ENCODE measurements around the gene TXNDC11.

The TXNDC11 gene

GRCh38 chr16:11748404-11749254 is 6.0 kb upstream of the TXNDC11 start:
- H3K9me3 ChIP-seq (replicated peaks; ENCODE audit: low read length), result no peaks in the 10 kb centered on the region
- H3K4me3 ChIP-seq (ENCODE audit: low read length), result no peak overlapping the region
- H3K36me3 ChIP-seq (ENCODE audit: insufficient read depth, low read length), result peaks cover 57% of the 10 kb centered on the region
- H3K4me2 ChIP-seq (ENCODE audit: low read length), result no peak overlapping the region
- no peak overlapping the region for H3K9ac ChIP-seq (ENCODE audit: low read depth, low read length)
- H3K4me1 ChIP-seq (ENCODE audit: control insufficient read depth, insufficient read depth, low read length), result peaks cover 4% of the 10 kb centered on the region
- H3K27me3 ChIP-seq (ENCODE audit: control insufficient read depth, insufficient read depth, low read length), result no peaks in the 10 kb centered on the region

- peaks cover 53% of the 10 kb centered on the region for H3K36me3 ChIP-seq (ENCODE audit: insufficient read depth, low read length)
- H3K9me3 ChIP-seq (replicated peaks; ENCODE audit: low read length), result no peaks in the 10 kb centered on the region
- no peak overlapping the region for H3K4me3 ChIP-seq (ENCODE audit: low read length)
- no peak overlapping the region for H3K4me2 ChIP-seq (ENCODE audit: low read length)
- no peaks in the 10 kb centered on the region for H3K27me3 ChIP-seq (ENCODE audit: control insufficient read depth, insufficient read depth, low read length)
- H3K9ac ChIP-seq (ENCODE audit: low read depth, low read length), result no peak overlapping the region
- H3K4me1 ChIP-seq (ENCODE audit: control insufficient read depth, insufficient read depth, low read length), result peaks cover 11% of the 10 kb centered on the region
These were observed 5.3 kb upstream of the TXNDC11 start for GRCh38 chr16:11747949-11748403.

- Histone ChIP-seq H3K36me3 (ENCODE audit: insufficient read depth, low read length) (peaks cover 20% of the 10 kb centered on the region), H3K4me1 (ENCODE audit: control insufficient read depth, insufficient read depth, low read length) (peaks cover 26% of the 10 kb centered on the region), H3K4me2 (ENCODE audit: low read length) (no peak overlapping the region), H3K4me3 (ENCODE audit: low read length) (no peak overlapping the region), H3K27me3 (ENCODE audit: control insufficient read depth, insufficient read depth, low read length) (no peaks in the 10 kb centered on the region), H3K9ac (ENCODE audit: low read depth, low read length) (no peak overlapping the region), H3K9me3 (replicated peaks; ENCODE audit: low read length) (no peaks in the 10 kb centered on the region)
These were observed 1.4 kb upstream of the TXNDC11 start for GRCh38 chr16:11744075-11744470.

GRCh38 chr16:11743308-11744074 is 834 bp upstream of the TXNDC11 start:
- no peaks in the 10 kb centered on the region for H3K27me3 ChIP-seq (ENCODE audit: control insufficient read depth, insufficient read depth, low read length)
- H3K4me2 ChIP-seq (ENCODE audit: low read length), result peak overlapping the region; percentile 85
- H3K9ac ChIP-seq (ENCODE audit: low read depth, low read length), result peak overlapping the region; percentile 96
- peaks cover 26% of the 10 kb centered on the region for H3K4me1 ChIP-seq (ENCODE audit: control insufficient read depth, insufficient read depth, low read length)
- H3K36me3 ChIP-seq (ENCODE audit: insufficient read depth, low read length), result peaks cover 15% of the 10 kb centered on the region
- peak overlapping the region; percentile 98 for H3K4me3 ChIP-seq (ENCODE audit: low read length)
- no peaks in the 10 kb centered on the region for H3K9me3 ChIP-seq (replicated peaks; ENCODE audit: low read length)

- Histone ChIP-seq H3K4me2 (ENCODE audit: low read length) (peak overlapping the region; percentile 85), H3K4me1 (ENCODE audit: control insufficient read depth, insufficient read depth, low read length) (peaks cover 30% of the 10 kb centered on the region), H3K36me3 (ENCODE audit: insufficient read depth, low read length) (peaks cover 7% of the 10 kb centered on the region), H3K9me3 (replicated peaks; ENCODE audit: low read length) (no peaks in the 10 kb centered on the region), H3K27me3 (ENCODE audit: control insufficient read depth, insufficient read depth, low read length) (no peaks in the 10 kb centered on the region), H3K9ac (ENCODE audit: low read depth, low read length) (peak overlapping the region; percentile 96), H3K4me3 (ENCODE audit: low read length) (peak overlapping the region; percentile 98)
These were observed 543 bp downstream of the TXNDC11 start for GRCh38 chr16:11742093-11742535.

GRCh38 chr16:11740567-11740966 is 2.1 kb downstream of the TXNDC11 start:
- no peaks in the 10 kb centered on the region for H3K27me3 ChIP-seq (ENCODE audit: control insufficient read depth, insufficient read depth, low read length)
- peaks cover 30% of the 10 kb centered on the region for H3K4me1 ChIP-seq (ENCODE audit: control insufficient read depth, insufficient read depth, low read length)
- H3K36me3 ChIP-seq (ENCODE audit: insufficient read depth, low read length), result peaks cover 17% of the 10 kb centered on the region
- H3K4me2 ChIP-seq (ENCODE audit: low read length), result peak overlapping the region; percentile 85
- H3K4me3 ChIP-seq (ENCODE audit: low read length), result peak overlapping the region; percentile 98
- H3K9ac ChIP-seq (ENCODE audit: low read depth, low read length), result peak overlapping the region; percentile 0
- H3K9me3 ChIP-seq (replicated peaks; ENCODE audit: low read length), result no peaks in the 10 kb centered on the region

GRCh38 chr16:11738742-11739544 is 3.7 kb downstream of the TXNDC11 start:
- Histone ChIP-seq H3K4me1 (ENCODE audit: control insufficient read depth, insufficient read depth, low read length) (peaks cover 27% of the 10 kb centered on the region), H3K9ac (ENCODE audit: low read depth, low read length) (no peak overlapping the region)

GRCh38 chr16:11737713-11738112 is 4.9 kb downstream of the TXNDC11 start:
- no peaks in the 10 kb centered on the region for H3K27me3 ChIP-seq (ENCODE audit: control insufficient read depth, insufficient read depth, low read length)
- H3K4me1 ChIP-seq (ENCODE audit: control insufficient read depth, insufficient read depth, low read length), result peaks cover 19% of the 10 kb centered on the region
- H3K4me3 ChIP-seq (ENCODE audit: low read length), result no peak overlapping the region
- H3K4me2 ChIP-seq (ENCODE audit: low read length), result no peak overlapping the region
- no peak overlapping the region for H3K9ac ChIP-seq (ENCODE audit: low read depth, low read length)
- peaks cover 38% of the 10 kb centered on the region for H3K36me3 ChIP-seq (ENCODE audit: insufficient read depth, low read length)
- H3K9me3 ChIP-seq (replicated peaks; ENCODE audit: low read length), result no peaks in the 10 kb centered on the region

More at GRCh38 chr16:11738742-11739544, 3.7 kb downstream of the TXNDC11 start:
- no peaks in the 10 kb centered on the region for H3K9me3 ChIP-seq (replicated peaks; ENCODE audit: low read length)
- H3K4me2 ChIP-seq (ENCODE audit: low read length), result no peak overlapping the region
- peaks cover 29% of the 10 kb centered on the region for H3K36me3 ChIP-seq (ENCODE audit: insufficient read depth, low read length)
- H3K27me3 ChIP-seq (ENCODE audit: control insufficient read depth, insufficient read depth, low read length), result no peaks in the 10 kb centered on the region
- no peak overlapping the region for H3K4me3 ChIP-seq (ENCODE audit: low read length)

GRCh38 chr16:11736903-11737302 is 5.8 kb downstream of the TXNDC11 start:
- Histone ChIP-seq H3K36me3 (ENCODE audit: insufficient read depth, low read length) (peaks cover 46% of the 10 kb centered on the region), H3K4me3 (ENCODE audit: low read length) (no peak overlapping the region), H3K4me2 (ENCODE audit: low read length) (no peak overlapping the region), H3K9me3 (replicated peaks; ENCODE audit: low read length) (no peaks in the 10 kb centered on the region), H3K4me1 (ENCODE audit: control insufficient read depth, insufficient read depth, low read length) (peaks cover 19% of the 10 kb centered on the region), H3K27me3 (ENCODE audit: control insufficient read depth, insufficient read depth, low read length) (no peaks in the 10 kb centered on the region), H3K9ac (ENCODE audit: low read depth, low read length) (no peak overlapping the region)

GRCh38 chr16:11735787-11736186 is 6.9 kb downstream of the TXNDC11 start:
- Histone ChIP-seq H3K9me3 (replicated peaks; ENCODE audit: low read length) (no peaks in the 10 kb centered on the region), H3K9ac (ENCODE audit: low read depth, low read length) (no peak overlapping the region), H3K36me3 (ENCODE audit: insufficient read depth, low read length) (peaks cover 57% of the 10 kb centered on the region), H3K27me3 (ENCODE audit: control insufficient read depth, insufficient read depth, low read length) (no peaks in the 10 kb centered on the region), H3K4me3 (ENCODE audit: low read length) (no peak overlapping the region), H3K4me2 (ENCODE audit: low read length) (no peak overlapping the region), H3K4me1 (ENCODE audit: control insufficient read depth, insufficient read depth, low read length) (peaks cover 12% of the 10 kb centered on the region)

- peaks cover 4% of the 10 kb centered on the region for H3K4me1 ChIP-seq (ENCODE audit: control insufficient read depth, insufficient read depth, low read length)
- H3K36me3 ChIP-seq (ENCODE audit: insufficient read depth, low read length), result peaks cover 66% of the 10 kb centered on the region
- no peak overlapping the region for H3K4me3 ChIP-seq (ENCODE audit: low read length)
- H3K4me2 ChIP-seq (ENCODE audit: low read length), result no peak overlapping the region
- no peaks in the 10 kb centered on the region for H3K9me3 ChIP-seq (replicated peaks; ENCODE audit: low read length)
- no peak overlapping the region for H3K9ac ChIP-seq (ENCODE audit: low read depth, low read length)
- no peaks in the 10 kb centered on the region for H3K27me3 ChIP-seq (ENCODE audit: control insufficient read depth, insufficient read depth, low read length)
These were observed 8.0 kb downstream of the TXNDC11 start for GRCh38 chr16:11734653-11735043.
